ENCODE results near the gene LPAR1. TPM values are rescaled to one million over a fixed set of nuclear protein-coding genes. Genes with fewer than 3 reads are reported as not detected.

LPAR1 gene
- total and polyA plus RNA-seq, 9 of the 15 experiments (the other 6 are each of a cell fraction or from before 2014, with no cell fraction given), result 0.13 TPM; not detected in 8

DNA sequence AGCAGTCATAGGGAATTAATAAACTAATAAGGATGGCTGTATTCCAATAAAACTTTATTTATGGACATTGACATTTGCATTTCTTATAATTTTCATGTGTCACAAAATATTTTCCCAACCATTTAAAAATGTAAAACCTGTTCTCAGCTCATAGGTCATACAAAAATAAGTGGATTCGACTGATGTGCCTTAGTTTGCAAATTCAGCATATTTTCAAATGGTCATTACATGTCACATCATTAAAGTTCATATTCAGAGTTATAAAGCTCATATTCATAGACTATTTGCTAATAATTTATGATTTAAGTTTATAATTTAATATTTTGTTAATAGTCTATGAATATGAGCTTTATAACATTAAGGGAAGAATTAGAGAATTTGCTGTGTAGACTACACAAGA lies 166.5 kb downstream of the LPAR1 start:
- H3K9me1 ChIP-seq (ENCODE audit: control insufficient read depth, insufficient read depth, low read length), result no peaks in the 10 kb centered on the region
- no peak overlapping the region for H3K4me3 ChIP-seq
- in situ Hi-C loops (cut with MboI) (no loop called here), intact Hi-C loops (cut with micrococcal nuclease) (no loop called here)
- no peaks in the 10 kb centered on the region for H4K20me1 ChIP-seq (replicated peaks; ENCODE audit: control insufficient read depth, insufficient read depth, low read length)
- no peaks in the 10 kb centered on the region for H3K27me3 ChIP-seq (ENCODE audit: control insufficient read depth in 2 of 2, insufficient read depth in 2 of 2, low read length in 2 of 2)
- FAIRE-seq (no peak), DNase-seq (ENCODE audit: extremely low read depth in 1 of 4, low spot score in 3 of 4) (no peak), ATAC-seq (no peak)
- no peak overlapping the region for H3K9ac ChIP-seq (ENCODE audit: insufficient read depth in 1 of 2, low read depth in 2 of 2, low read length in 2 of 2)
- 0% methylated on average over 1 of the region's 1 CpG for WGBS (ENCODE audit: insufficient coverage, low coverage, missing lambda C conversion rate)
- no peaks in the 10 kb centered on the region for H3K79me2 ChIP-seq (ENCODE audit: control insufficient read depth, insufficient read depth, low read length)
- H2AFZ ChIP-seq (ENCODE audit: low read depth, low read length), result no peak overlapping the region
- H3K36me3 ChIP-seq (ENCODE audit: control insufficient read depth, insufficient read depth, low read length), result no peaks in the 10 kb centered on the region
- BruUV-seq (replicated peaks), result no TSS peak
- H3K27ac ChIP-seq (ENCODE audit: extremely low read depth, low read depth, low read length), result no peak overlapping the region
- no peak overlapping the region for H3K4me2 ChIP-seq (ENCODE audit: insufficient read depth, low read length)
- no peaks in the 10 kb centered on the region for H3K9me3 ChIP-seq (replicated peaks; ENCODE audit: control insufficient read depth, insufficient read depth, low read depth, low read length)
- TF ChIP-seq MAFK (IDR thresholded peaks at IDR 0.05; ENCODE audit: low read length) (peak; percentile 26; the same call in 1 of the 2 replicates), BRF1 (IDR thresholded peaks at IDR 0.05; ENCODE audit: borderline replicate concordance, extremely low read depth, insufficient read length) (no peak), DPF2 (IDR thresholded peaks at IDR 0.05) (no peak), MAFG (tag; conservative IDR thresholded peaks at IDR 0.05) (0 out of 2 replicates have a peak, but pooled peaks have one; percentile 19), ZNF316 (IDR thresholded peaks at IDR 0.05) (peak; percentile 40; the same call in 1 of the 2 replicates)
- TF ChIP-seq, protein P1, sequence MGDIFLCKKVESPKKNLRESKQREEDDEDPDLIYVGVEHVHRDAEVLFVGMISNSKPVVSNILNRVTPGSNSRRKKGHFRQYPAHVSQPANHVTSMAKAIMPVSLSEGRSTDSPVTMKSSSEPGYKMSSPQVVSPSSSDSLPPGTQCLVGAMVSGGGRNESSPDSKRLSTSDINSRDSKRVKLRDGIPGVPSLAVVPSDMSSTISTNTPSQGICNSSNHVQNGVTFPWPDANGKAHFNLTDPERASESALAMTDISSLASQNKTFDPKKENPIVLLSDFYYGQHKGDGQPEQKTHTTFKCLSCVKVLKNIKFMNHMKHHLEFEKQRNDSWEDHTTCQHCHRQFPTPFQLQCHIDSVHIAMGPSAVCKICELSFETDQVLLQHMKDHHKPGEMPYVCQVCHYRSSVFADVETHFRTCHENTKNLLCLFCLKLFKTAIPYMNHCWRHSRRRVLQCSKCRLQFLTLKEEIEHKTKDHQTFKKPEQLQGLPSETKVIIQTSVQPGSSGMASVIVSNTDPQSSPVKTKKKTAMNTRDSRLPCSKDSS (IDR thresholded peaks at IDR 0.05; ENCODE audit: low read depth, partially characterized antibody), result no peak
- TF ChIP-seq, protein P2, sequence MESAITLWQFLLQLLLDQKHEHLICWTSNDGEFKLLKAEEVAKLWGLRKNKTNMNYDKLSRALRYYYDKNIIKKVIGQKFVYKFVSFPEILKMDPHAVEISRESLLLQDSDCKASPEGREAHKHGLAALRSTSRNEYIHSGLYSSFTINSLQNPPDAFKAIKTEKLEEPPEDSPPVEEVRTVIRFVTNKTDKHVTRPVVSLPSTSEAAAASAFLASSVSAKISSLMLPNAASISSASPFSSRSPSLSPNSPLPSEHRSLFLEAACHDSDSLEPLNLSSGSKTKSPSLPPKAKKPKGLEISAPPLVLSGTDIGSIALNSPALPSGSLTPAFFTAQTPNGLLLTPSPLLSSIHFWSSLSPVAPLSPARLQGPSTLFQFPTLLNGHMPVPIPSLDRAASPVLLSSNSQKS (CRISPR knock-in tag; IDR thresholded peaks at IDR 0.05), result no peak
- no peaks in the 10 kb centered on the region for H3K4me1 ChIP-seq (replicated peaks in 1 of 2; ENCODE audit: control insufficient read depth in 2 of 2, insufficient read depth in 2 of 2, low read length in 2 of 2)
- ChIA-PET POLR2A (no interaction called here), CTCF (ENCODE audit: low intra/inter-chr PET ratio) (no interaction called here)

All from K562 (cell line).